CD14-positive monocyte (primary cell): ENCODE results near the gene RCHY1. TPM values are rescaled to one million over a fixed set of nuclear protein-coding genes. Genes with fewer than 3 reads are reported as not detected.
A peak's percentile ranks its signal among the peaks of the same experiment; 100 is the strongest.

Source experiments
- DNase-seq, 3 donors: peaks; one replicate each; pipeline ENCODE4 v3.0.0-alpha.2; 2011 to 2022
- H2AFZ ChIP-seq: 2 replicates; pipeline ENCODE4 v1.6.0; 2012; ENCODE audit warnings: mild to moderate bottlenecking, low read depth, low read length, inconsistent platforms; ENCODE audit not compliant: insufficient read depth, poor library complexity, severe bottlenecking
- H3K27ac ChIP-seq, 2 donors: 1 replicate in 1 of 2; 2 replicates in 1 of 2; pipeline ENCODE4 v1.5.1; 2012 to 2013; ENCODE audit warnings: low read length in 2 of 2, control low read depth in 1 of 2, inconsistent platforms in 1 of 2, low read depth in 1 of 2, mild to moderate bottlenecking in 1 of 2
- H3K27me3 ChIP-seq, 2 donors: one replicate each; pipeline versions ENCODE4 v1.6.0 to v1.6.1; 2011 to 2013; ENCODE audit warnings: low read length in 2 of 2; ENCODE audit not compliant: control insufficient read depth in 2 of 2, insufficient read depth in 2 of 2
- H3K36me3 ChIP-seq, 2 donors: replicated peaks in 1 of 2; 1 replicate in 1 of 2; 2 replicates in 1 of 2; pipeline versions ENCODE4 v1.5.1 to v1.6.1; 2012 to 2013; ENCODE audit warnings: low read length in 2 of 2, control low read depth in 1 of 2, inconsistent platforms in 1 of 2, mild to moderate bottlenecking in 1 of 2; ENCODE audit not compliant: insufficient read depth in 2 of 2, control insufficient read depth in 1 of 2
- H3K4me1 ChIP-seq, 2 donors: 1 replicate in 1 of 2; 2 replicates in 1 of 2; pipeline versions ENCODE4 v1.5.1 to v1.6.1; 2012 to 2013; ENCODE audit warnings: low read length in 2 of 2, control low read depth in 1 of 2, inconsistent platforms in 1 of 2, mild to moderate bottlenecking in 1 of 2, moderate library complexity in 1 of 2; ENCODE audit not compliant: insufficient read depth in 2 of 2, control insufficient read depth in 1 of 2
- H3K4me2 ChIP-seq: replicated peaks from 2 replicates; pipeline ENCODE3; 2012; ENCODE audit warnings: low read length, moderate library complexity, mild to moderate bottlenecking; ENCODE audit not compliant: poor library complexity, severe bottlenecking; ENCODE audit errors: extremely low read depth
- H3K4me3 ChIP-seq, 3 experiments: fragments of 200-600 bp in 1 of 3; sonication (generic) in 1 of 3; replicated peaks in 1 of 3; 1 replicate in 2 of 3; 2 replicates in 1 of 3; pipeline ENCODE4 v1.5.1; 2011 to 2013; ENCODE audit warnings: low read length in 3 of 3, mild to moderate bottlenecking in 3 of 3, control low read depth in 2 of 3, low read depth in 2 of 3, inconsistent platforms in 1 of 3, moderate library complexity in 1 of 3
- H3K79me2 ChIP-seq: 2 replicates; pipeline ENCODE4 v1.6.0; 2012; ENCODE audit warnings: mild to moderate bottlenecking, control low read depth, inconsistent platforms, low read length, moderate library complexity; ENCODE audit not compliant: insufficient read depth
- H3K9ac ChIP-seq: 2 replicates; pipeline ENCODE4 v1.6.0; 2017; ENCODE audit warnings: low read length, mild to moderate bottlenecking; ENCODE audit not compliant: insufficient read depth, poor library complexity, severe bottlenecking
- H3K9me3 ChIP-seq, 2 donors: replicated peaks in 1 of 2; 1 replicate in 1 of 2; 2 replicates in 1 of 2; pipeline versions ENCODE4 v1.5.1 to v1.6.1; 2012 to 2013; ENCODE audit warnings: low read length in 2 of 2, control low read depth in 1 of 2; ENCODE audit not compliant: control insufficient read depth in 1 of 2, insufficient read depth in 1 of 2
- H4K20me1 ChIP-seq: 2 replicates; pipeline ENCODE4 v1.6.0; 2012; ENCODE audit warnings: mild to moderate bottlenecking, low read length, control low read depth, moderate library complexity; ENCODE audit not compliant: insufficient read depth
- H3K27ac Mint-ChIP-seq, 7 donors: one replicate each; pipeline ENCODE4 v1.8.0; 2020; ENCODE audit warnings: mild to moderate bottlenecking in 7 of 7, mixed read lengths in 7 of 7, moderate library complexity in 6 of 7, inconsistent platforms in 2 of 7
- H3K27me3 Mint-ChIP-seq, 3 donors: one replicate each; pipeline ENCODE4 v1.8.0; 2021 to 2022; ENCODE audit warnings: low read depth in 3 of 3, mild to moderate bottlenecking in 3 of 3, mixed read lengths in 3 of 3, moderate library complexity in 3 of 3, inconsistent platforms in 1 of 3
- H3K36me3 Mint-ChIP-seq, 2 donors: one replicate each; pipeline ENCODE4 v1.8.0; 2020; ENCODE audit warnings: mixed read lengths in 2 of 2, inconsistent platforms in 1 of 2, mild to moderate bottlenecking in 1 of 2
- H3K4me1 Mint-ChIP-seq: one replicate; pipeline ENCODE4 v1.8.0; 2020; ENCODE audit warnings: mild to moderate bottlenecking, mixed read lengths
- H3K4me3 Mint-ChIP-seq, 2 donors: one replicate each; pipeline ENCODE4 v1.8.0; 2020; ENCODE audit warnings: mild to moderate bottlenecking in 2 of 2, mixed read lengths in 2 of 2, moderate library complexity in 1 of 2
- H3K9me3 Mint-ChIP-seq, 7 donors: one replicate each; pipeline ENCODE4 v1.8.0; 2020 to 2022; ENCODE audit warnings: mixed read lengths in 7 of 7, mild to moderate bottlenecking in 6 of 7, moderate library complexity in 6 of 7, inconsistent platforms in 2 of 7
- CTCF ChIP-seq: fragments of 200-600 bp; IDR thresholded peaks from one replicate; pipeline ENCODE4 v1.8.0; 2022; ENCODE audit warnings: antibody characterized with exemption, mild to moderate bottlenecking
- WGBS: methylation state at CpG from one replicate; pipeline ENCODE4 v1.1.5; 2013; ENCODE audit warnings: missing lambda C conversion rate; ENCODE audit not compliant: insufficient coverage; 5-methylcytosine and 5-hydroxymethylcytosine counted together
- intact Hi-C, 2 donors: fragments of 100-400 bp; cut with micrococcal nuclease; formaldehyde crosslinking; loops; one replicate each; pipeline versions ENCODE4 v1.15.0 to v1.15.1; 2023
- polyA plus RNA-seq, 3 donors: library from polyadenylated mRNA; depleted of rRNA in 1 of 3; unstranded in 2 of 3; stranded (reverse) in 1 of 3; fragments of 300-500 nt in 2 of 3; fragments of >200 nt in 1 of 3; fragmentation: Illumina TruSeq in 2 of 3; gene quantifications; 1 replicate in 2 of 3; 2 replicates in 1 of 3; pipeline ENCODE4 v1.2.3, GENCODE V29; 2012 to 2021

Gene RCHY1
- polyA plus RNA-seq, 3 donors, result 22.5 to 44.1 (median 23.0) TPM

DNA sequence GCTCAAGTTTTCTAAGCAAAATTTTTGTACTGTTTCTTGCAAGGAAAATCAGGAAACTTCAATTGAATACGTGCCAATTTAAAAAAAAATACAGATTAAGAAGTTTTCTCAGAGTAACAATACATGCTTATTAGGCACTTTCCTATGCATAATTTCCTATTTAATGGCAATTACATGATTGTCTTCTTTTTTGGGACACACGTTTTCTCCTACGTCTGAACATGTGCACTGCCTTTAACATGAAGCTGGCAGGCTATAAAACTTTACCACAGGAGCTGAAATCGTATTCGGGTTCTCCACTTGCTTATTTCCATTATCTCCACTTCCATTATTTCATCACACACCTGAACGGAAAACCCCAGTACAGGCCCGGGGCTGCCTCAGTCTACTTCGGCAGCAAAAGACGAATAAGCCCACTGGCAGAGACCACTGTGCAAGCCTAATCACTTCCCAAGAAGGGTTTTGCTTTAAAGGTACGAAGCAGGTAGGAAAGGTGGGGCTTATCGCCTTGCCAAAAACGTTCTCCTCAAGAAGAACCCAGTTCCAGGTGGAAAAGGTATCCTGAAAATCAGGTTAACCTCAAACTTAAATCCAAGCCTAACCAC lies 575 bp downstream of the RCHY1 start:
- intact Hi-C loops, result loop anchor here (10.0 kb wide), 1 partner anchor 211 kb away; the partner anchor contains the start of gene USO1 (in 2 of the 2)
- Mint-ChIP-seq H3K9me3 (peaks cover 2 to 4% (median 3%) of the 10 kb centered on the region in 7 donors), H3K36me3 (peaks cover 28 to 31% of the 10 kb centered on the region in 2 donors), H3K4me1 (peaks cover 25% of the 10 kb centered on the region), H3K4me3 (peak overlapping the region in 1 of 2 donors; percentile 98), H3K27ac (peak overlapping the region in 6 of 7 donors; percentile 98 to 99 (median 98)), H3K27me3 (peaks cover 0 to 2% (median 0%) of the 10 kb centered on the region in 3 donors)
- peak overlapping the region; percentile 94 for H3K4me2 ChIP-seq
- peaks cover 63% of the 10 kb centered on the region for H3K79me2 ChIP-seq
- WGBS, result 0% methylated on average over 8 of the region's 12 CpGs
- H3K9ac ChIP-seq, result peak overlapping the region; percentile 88
- no peaks in the 10 kb centered on the region for H4K20me1 ChIP-seq
- DNase-seq, result peak in 2 of 3 donors; percentile 11 to 39
- H3K9me3 ChIP-seq, result no peaks in the 10 kb centered on the region
- H2AFZ ChIP-seq, result peak overlapping the region; percentile 84
- H3K4me3 ChIP-seq, result peak overlapping the region; percentile 61 to 89 (median 84)
- no peaks in the 10 kb centered on the region for H3K27me3 ChIP-seq
- no peak for TF ChIP-seq CTCF
- H3K4me1 ChIP-seq, result peaks cover 48 to 50% of the 10 kb centered on the region in 2 donors
- peaks cover 12 to 27% of the 10 kb centered on the region in 2 donors for H3K36me3 ChIP-seq
- peak overlapping the region; percentile 96 to 97 for H3K27ac ChIP-seq

GRCh38 chr4:75512386-75513211 lies 1.6 kb downstream of the RCHY1 start:
- no peaks in the 10 kb centered on the region for H3K27me3 ChIP-seq
- peak overlapping the region; percentile 33 for H2AFZ ChIP-seq
- Mint-ChIP-seq H3K9me3 (peaks cover 2 to 4% (median 3%) of the 10 kb centered on the region in 7 donors), H3K27me3 (peaks cover 0 to 2% (median 0%) of the 10 kb centered on the region in 3 donors), H3K4me1 (peaks cover 25% of the 10 kb centered on the region), H3K36me3 (peaks cover 23 to 27% of the 10 kb centered on the region in 2 donors), H3K27ac (peak overlapping the region in 3 of 7 donors; percentile 43 to 99 (median 98)), H3K4me3 (peak overlapping the region in 1 of 2 donors; percentile 98)
- H3K4me2 ChIP-seq, result peak overlapping the region; percentile 94
- 0% methylated on average over 1 of the region's 6 CpGs for WGBS
- intact Hi-C loops, result loop anchor here (10.0 kb wide), 1 partner anchor 212 kb away; the partner anchor contains the start of gene USO1 (in 2 of the 2)
- peaks cover 10 to 26% of the 10 kb centered on the region in 2 donors for H3K36me3 ChIP-seq
- peak; percentile 7 to 39 (median 25) for DNase-seq
- no peak for TF ChIP-seq CTCF
- peaks cover 5% of the 10 kb centered on the region for H4K20me1 ChIP-seq
- peak overlapping the region in 1 of 2 donors; percentile 96 for H3K27ac ChIP-seq
- peaks cover 73% of the 10 kb centered on the region for H3K79me2 ChIP-seq
- H3K4me1 ChIP-seq, result peaks cover 48 to 50% of the 10 kb centered on the region in 2 donors
- H3K9me3 ChIP-seq, result no peaks in the 10 kb centered on the region
- H3K9ac ChIP-seq, result no peak overlapping the region
- peak overlapping the region; percentile 61 to 89 (median 84) for H3K4me3 ChIP-seq
